Astrocyte (in vitro differentiated cells and primary cell): ENCODE results near the gene CD37. TPM values are rescaled to one million over a fixed set of nuclear protein-coding genes. Genes with fewer than 3 reads are reported as not detected.
"Not testable (repeated sequence)": the region's sequence is repeated elsewhere in the genome, so short reads cannot be mapped to it uniquely, and the experiment has no call there.

Source experiments
- DNase-seq: peaks from one replicate; pipeline ENCODE4 v3.0.0-alpha.2; 2010; ENCODE audit warnings: low read depth
- FAIRE-seq: peaks from 2 replicates; lab custom pipeline; 2011; peaks lifted over from hg19 to GRCh38; lab: Jason Lieb, UNC
- H2AFZ ChIP-seq: 2 replicates; pipeline ENCODE4 v1.6.0; 2012; ENCODE audit warnings: low read depth, low read length, inconsistent platforms
- H3K27ac ChIP-seq: 2 replicates; pipeline ENCODE4 v1.5.1; 2011; ENCODE audit warnings: low read depth, low read length, inconsistent platforms
- H3K27me3 ChIP-seq: 2 replicates; pipeline ENCODE4 v1.6.0; 2011; ENCODE audit warnings: low read length, inconsistent platforms; ENCODE audit not compliant: insufficient read depth
- H3K36me3 ChIP-seq: 2 replicates; pipeline ENCODE4 v1.5.1; 2011; ENCODE audit warnings: low read length, inconsistent platforms; ENCODE audit not compliant: insufficient read depth
- H3K4me1 ChIP-seq: 2 replicates; pipeline ENCODE4 v1.5.1; 2011; ENCODE audit warnings: low read length, inconsistent platforms; ENCODE audit not compliant: insufficient read depth
- H3K4me2 ChIP-seq: 2 replicates; pipeline ENCODE4 v1.6.0; 2012; ENCODE audit warnings: low read length, inconsistent platforms
- H3K4me3 ChIP-seq: 2 replicates; pipeline ENCODE4 v1.5.1; 2011; ENCODE audit warnings: low read depth, mild to moderate bottlenecking, low read length, inconsistent platforms; ENCODE audit not compliant: insufficient read depth
- H3K79me2 ChIP-seq: 2 replicates; pipeline ENCODE4 v1.6.0; 2012; ENCODE audit warnings: mild to moderate bottlenecking, low read length, inconsistent platforms; ENCODE audit not compliant: insufficient read depth
- H3K9ac ChIP-seq: 2 replicates; pipeline ENCODE4 v1.6.0; 2012; ENCODE audit warnings: mild to moderate bottlenecking, low read length, inconsistent platforms
- H3K9me3 ChIP-seq: 2 replicates; pipeline ENCODE4 v1.5.1; 2012; ENCODE audit warnings: low read depth, mild to moderate bottlenecking, low read length, inconsistent platforms; ENCODE audit not compliant: insufficient read depth
- H4K20me1 ChIP-seq: 2 replicates; pipeline ENCODE4 v1.6.0; 2012; ENCODE audit warnings: low read length, inconsistent platforms; ENCODE audit not compliant: insufficient read depth
- H3K27ac Mint-ChIP-seq: one replicate; pipeline ENCODE4 v1.8.0; 2021; ENCODE audit warnings: mild to moderate bottlenecking, mixed read lengths; ENCODE audit not compliant: unreplicated experiment
- H3K27me3 Mint-ChIP-seq: one replicate; pipeline ENCODE4 v1.8.0; 2021; ENCODE audit warnings: low read depth, mixed read lengths; ENCODE audit not compliant: unreplicated experiment
- H3K36me3 Mint-ChIP-seq: one replicate; pipeline ENCODE4 v1.8.0; 2021; ENCODE audit warnings: low read depth, mixed read lengths; ENCODE audit not compliant: unreplicated experiment
- H3K4me1 Mint-ChIP-seq: one replicate; pipeline ENCODE4 v1.8.0; 2021; ENCODE audit warnings: low read depth, mixed read lengths; ENCODE audit not compliant: unreplicated experiment
- H3K4me3 Mint-ChIP-seq: one replicate; pipeline ENCODE4 v1.8.0; 2021; ENCODE audit warnings: mild to moderate bottlenecking, moderate library complexity, mixed read lengths; ENCODE audit not compliant: unreplicated experiment
- H3K9me3 Mint-ChIP-seq: one replicate; pipeline ENCODE4 v1.8.0; 2021; ENCODE audit warnings: mild to moderate bottlenecking, mixed read lengths; ENCODE audit not compliant: unreplicated experiment
- CTCF ChIP-seq: IDR thresholded peaks from 2 replicates; pipeline ENCODE4 v1.5.1; 2011; ENCODE audit warnings: low read depth, mild to moderate bottlenecking, inconsistent platforms, low read length, moderate library complexity; ENCODE audit not compliant: insufficient read depth
- EZH2 ChIP-seq: IDR thresholded peaks from 2 replicates; pipeline ENCODE4 v1.6.1; 2012; ENCODE audit warnings: mild to moderate bottlenecking, low read length, inconsistent platforms; ENCODE audit not compliant: insufficient read depth
- total RNA-seq: library from RNA; stranded (reverse); gene quantifications from 2 replicates; pipeline ENCODE4 v1.2.1, GENCODE V29; 2021

The CD37 gene
- total RNA-seq, 1 donor from 2014 or later: 0.20 TPM

DNA sequence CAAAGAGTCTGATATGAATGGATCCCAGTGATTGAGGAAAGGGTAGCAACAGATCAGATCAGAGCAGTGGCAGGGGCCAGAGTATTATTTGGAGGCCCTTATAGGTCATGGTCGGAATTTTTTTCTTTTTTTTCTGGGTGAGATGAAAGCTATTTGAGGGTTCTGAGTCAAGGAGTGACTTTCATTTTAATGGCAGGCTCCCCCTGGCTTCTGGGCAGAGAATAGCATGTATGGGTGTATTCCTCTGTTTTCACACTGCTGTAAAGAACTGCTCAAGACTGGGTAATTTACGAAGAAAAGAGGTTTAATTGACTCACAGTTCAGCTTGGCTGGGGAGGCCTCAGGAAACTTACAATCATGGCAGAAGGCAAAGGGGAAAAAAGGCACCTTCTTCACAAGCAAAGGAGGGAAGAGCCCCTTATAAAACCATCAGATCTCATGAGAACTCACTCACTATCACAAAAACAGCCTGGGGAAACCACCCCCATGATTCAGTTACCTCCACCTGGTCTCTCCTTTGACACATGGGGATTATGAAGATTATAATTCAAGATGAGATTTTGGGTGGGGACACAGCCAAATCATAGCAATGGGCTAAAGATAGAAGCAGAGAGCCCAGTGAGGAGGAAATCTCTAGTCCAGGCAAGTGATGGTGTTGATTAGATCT, 7.2 kb upstream of the CD37 start:
- Histone ChIP-seq H3K9me3 (no peaks in the 10 kb centered on the region), H3K4me2 (no peak overlapping the region), H3K27me3 (no peaks in the 10 kb centered on the region), H3K27ac (no peak overlapping the region), H4K20me1 (no peaks in the 10 kb centered on the region), H2AFZ (no peak overlapping the region), H3K36me3 (no peaks in the 10 kb centered on the region), H3K4me3 (no peak overlapping the region), H3K4me1 (no peaks in the 10 kb centered on the region), H3K79me2 (no peaks in the 10 kb centered on the region), H3K9ac (no peak overlapping the region)
- Mint-ChIP-seq H3K9me3 (no peaks in the 10 kb centered on the region), H3K4me3 (no peak overlapping the region), H3K27ac (no peak overlapping the region), H3K36me3 (peaks cover 30% of the 10 kb centered on the region), H3K27me3 (no peaks in the 10 kb centered on the region), H3K4me1 (peaks cover 5% of the 10 kb centered on the region)
- TF ChIP-seq CTCF (peak; percentile 36), EZH2 (no peak)
- no peak for DNase-seq
- FAIRE-seq: no peak

DNA sequence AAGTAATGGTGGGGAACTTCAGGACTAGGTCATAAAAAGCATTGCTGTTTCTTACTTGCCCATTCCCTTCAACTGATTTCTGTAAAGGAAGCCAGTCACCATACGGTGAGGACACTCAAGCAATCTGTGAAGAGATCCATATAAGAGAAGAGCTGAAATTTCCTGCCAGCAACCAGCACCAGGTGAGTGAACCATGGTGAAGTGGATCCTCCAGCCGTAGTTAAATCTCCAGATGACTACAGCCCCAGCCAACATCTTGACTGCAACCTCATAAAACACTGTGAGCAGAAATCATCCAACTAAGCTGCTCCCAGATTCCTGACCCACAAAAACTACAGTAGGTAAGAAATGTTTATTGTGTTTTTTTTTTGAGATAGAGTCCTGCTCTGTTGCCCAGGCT, 6.5 kb upstream of the CD37 start:
- FAIRE-seq: no peak
- H3K4me1 Mint-ChIP-seq: peaks cover 9% of the 10 kb centered on the region

DNA sequence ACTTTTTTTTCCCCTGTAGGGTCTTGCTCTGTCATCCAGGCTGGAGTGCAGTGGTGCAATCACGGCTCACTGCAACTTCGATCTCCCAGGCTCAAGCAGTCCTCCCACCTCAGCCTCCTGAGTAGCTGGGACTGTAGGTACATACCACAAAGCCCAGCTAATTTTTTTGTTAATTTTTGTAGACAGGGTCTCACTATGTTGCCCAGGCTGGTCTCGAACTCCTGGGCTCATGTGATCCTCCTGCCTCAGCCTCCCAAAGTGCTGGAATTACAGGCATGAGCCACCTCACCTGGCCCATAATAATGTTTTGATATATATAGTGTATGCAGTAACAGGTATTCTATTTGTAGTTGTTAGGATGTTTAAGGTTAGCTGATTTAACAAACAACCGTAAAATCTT, 4.0 kb upstream of the CD37 start:
- not testable (repeated sequence) for H3K9me3 Mint-ChIP-seq, H3K4me3 Mint-ChIP-seq, H3K79me2 ChIP-seq, H3K27me3 Mint-ChIP-seq, H3K4me1 ChIP-seq, H3K4me2 ChIP-seq, H3K9ac ChIP-seq, H4K20me1 ChIP-seq, H3K27me3 ChIP-seq, DNase-seq, H3K27ac Mint-ChIP-seq, H3K4me1 Mint-ChIP-seq, H2AFZ ChIP-seq, H3K27ac ChIP-seq, FAIRE-seq, H3K36me3 ChIP-seq, H3K9me3 ChIP-seq, H3K4me3 ChIP-seq
- H3K36me3 Mint-ChIP-seq: peaks cover 32% of the 10 kb centered on the region

More for the DNA sequence above, 6.5 kb upstream of the CD37 start:
- no peaks in the 10 kb centered on the region for H3K9me3 ChIP-seq
- no peak overlapping the region for H3K4me2 ChIP-seq
- H3K4me3 ChIP-seq: no peak overlapping the region
- Mint-ChIP-seq H3K4me3 (no peak overlapping the region), H3K36me3 (peaks cover 28% of the 10 kb centered on the region), H3K9me3 (no peaks in the 10 kb centered on the region), H3K27ac (no peak overlapping the region), H3K27me3 (no peaks in the 10 kb centered on the region)
- no peaks in the 10 kb centered on the region for H3K27me3 ChIP-seq
- no peak for DNase-seq
- H4K20me1 ChIP-seq: no peaks in the 10 kb centered on the region
- H3K9ac ChIP-seq: no peak overlapping the region
- TF ChIP-seq CTCF: no peak
- TF ChIP-seq EZH2: no peak
- H3K36me3 ChIP-seq: no peaks in the 10 kb centered on the region
- no peaks in the 10 kb centered on the region for H3K4me1 ChIP-seq
- no peaks in the 10 kb centered on the region for H3K79me2 ChIP-seq
- no peak overlapping the region for H3K27ac ChIP-seq
- no peak overlapping the region for H2AFZ ChIP-seq
